Measurements from ENCODE around the gene SLC5A12.

GRCh38 chr11:26702406-26702805 lies 19.5 kb downstream of the SLC5A12 start:
- TF ChIP-seq CTCF (IDR thresholded peaks at IDR 0.05; ENCODE audit: low read length) (no peak), EZH2 (optimal IDR thresholded peaks at IDR 0.05; ENCODE audit: low read depth, low read length) (no peak), EZH2phosphoT487 (IDR thresholded peaks at IDR 0.05; ENCODE audit: low read length) (no peak)
